ENCODE data around the gene CAPN7.

DNA sequence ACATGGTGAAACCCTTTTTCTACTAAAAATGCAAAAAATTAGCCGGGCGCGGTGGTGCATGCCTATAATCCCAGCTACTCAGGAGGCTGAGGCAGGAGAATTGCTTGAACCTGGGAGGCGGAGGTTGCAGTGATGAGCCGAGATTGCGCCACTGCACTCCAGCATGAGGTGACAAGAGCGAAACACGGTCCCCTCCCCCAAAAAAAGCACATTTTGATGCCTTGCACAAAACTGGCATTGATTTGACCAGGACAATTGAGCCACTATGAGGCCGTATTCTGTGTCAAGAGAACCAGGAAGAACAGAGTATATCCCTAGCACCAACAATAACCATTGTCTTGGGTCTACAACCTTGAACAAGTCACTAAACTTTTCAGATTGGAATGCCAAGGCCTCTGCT, 75.8 kb downstream of the CAPN7 start:
- TF ChIP-seq TAF1 (IDR thresholded peaks at IDR 0.05; ENCODE audit: borderline replicate concordance, low read depth, low read length) (no peak), POLR2A (IDR thresholded peaks at IDR 0.05; ENCODE audit: low read depth, low read length) (no peak)
